Heart left ventricle (tissue), 16 donors: ENCODE data around the gene PTPRH. TPM values are rescaled to one million over a fixed set of nuclear protein-coding genes. Genes with fewer than 3 reads are reported as not detected.

Experiments used
- ATAC-seq, 4 donors: fragments of 200-7000 bp; cut with Tn5 transposase; one replicate each; pipeline ENCODE4 v1.9.1; 2020 to 2022; ENCODE audit warnings: moderate library complexity in 4 of 4, mild to moderate bottlenecking in 3 of 4, moderate number of reproducible peaks in 1 of 4
- DNase-seq, 5 donors: peaks; one replicate each; pipeline ENCODE4 v3.0.0-alpha.2; 2020
- H3K27ac ChIP-seq, 12 donors: fragments of 200-600 bp; sonication (generic) in 4 of 12; one replicate each; pipeline versions ENCODE4 v1.5.0 to v1.8.0; 2016 to 2022; ENCODE audit warnings: mild to moderate bottlenecking in 2 of 12
- H3K27me3 ChIP-seq, 9 donors: fragments of 200-600 bp; sonication (generic) in 2 of 9; one replicate each; pipeline versions ENCODE4 v1.5.1 to v1.8.0; 2016 to 2022; ENCODE audit warnings: mild to moderate bottlenecking in 3 of 9
- H3K36me3 ChIP-seq, 9 donors: fragments of 200-600 bp; sonication (generic) in 2 of 9; one replicate each; pipeline versions ENCODE4 v1.5.0 to v1.8.0; 2018 to 2022; ENCODE audit warnings: mild to moderate bottlenecking in 2 of 9
- H3K4me1 ChIP-seq, 12 donors: fragments of 200-600 bp; sonication (generic) in 4 of 12; one replicate each; pipeline versions ENCODE4 v1.5.0 to v1.8.0; 2016 to 2022; ENCODE audit warnings: mild to moderate bottlenecking in 3 of 12
- H3K4me3 ChIP-seq, 12 donors: fragments of 200-600 bp; sonication (generic) in 4 of 12; one replicate each; pipeline versions ENCODE4 v1.5.0 to v1.8.0; 2017 to 2022; ENCODE audit warnings: mild to moderate bottlenecking in 9 of 12, moderate library complexity in 4 of 12
- H3K9me3 ChIP-seq, 12 donors: fragments of 200-600 bp; sonication (generic) in 4 of 12; one replicate each; pipeline versions ENCODE4 v1.5.0 to v1.8.0; 2016 to 2022; ENCODE audit warnings: mild to moderate bottlenecking in 1 of 12
- POLR2A ChIP-seq, 2 donors: fragments of 450-650 bp; IDR thresholded peaks; one replicate each; pipeline ENCODE4 v1.6.1; 2017; ENCODE audit warnings: antibody characterized with exemption in 2 of 2, mild to moderate bottlenecking in 2 of 2, moderate library complexity in 2 of 2
- WGBS, 4 donors: extraction: QIAGEN DNeasy Blood & Tissue Kit in 2 of 4; methylation state at CpG; one replicate each; pipeline versions ENCODE4 v1.1.5 to v1.1.7; 2013 to 2018; 5-methylcytosine and 5-hydroxymethylcytosine counted together
- intact Hi-C, 10 donors: fragments of 100-400 bp; cut with DNase I; formaldehyde crosslinking; loops; one replicate each; pipeline versions ENCODE4 v1.11.1 to v1.14.2; 2022
- polyA plus RNA-seq, 2 donors: library from polyadenylated mRNA; stranded (reverse); fragments of 200-250 nt; gene quantifications; one replicate each; pipeline ENCODE4 v1.2.3, GENCODE V29; 2013
- total RNA-seq, 9 donors: library from RNA; depleted of rRNA in 2 of 9; stranded (reverse); fragments of >200 nt in 2 of 9; fragmentation: NEBNext Ultra II Directional in 3 of 9; extraction: Animal tissue kit (Norgen Biotek cat#: 25700) in 3 of 9; gene quantifications; one replicate each; pipeline versions ENCODE4 v1.1.0 to v1.2.4, GENCODE V29; 2016 to 2023
- TF ChIP-seq, protein P1 (sequence below), 12 donors: fragments of 200-600 bp; sonication (generic) in 4 of 12; IDR thresholded peaks; one replicate each; pipeline versions ENCODE4 v1.5.0 to v1.8.0; 2018 to 2022; ENCODE audit warnings: antibody characterized with exemption in 12 of 12, mild to moderate bottlenecking in 5 of 12
- donor health status: ischemic (EF 13 %, LVEDD 7.1; RV severe dilation, severe dysfunction).
- donor health status: healthy with polysubstance abuse.
- donor health status: DM: no; HTN: yes; CAD: no.
- donor health status: DM: no; HTN: no; CAD: no.
- donor health status: ischemic (EF 25% LVEDD 6.9; RV normal size, moderate dysfunction).
- donor health status: ischemic (EF 25% LVEDD 5.7; RV mildly dilated, moderate dysfunction).
- donor health status: healthy.
- donor health status: DM: yes; HTN: yes; CAD: no.
- donor health status: ischemic (EF 35%, LVEDD 5.7; RV mildly dilated, moderate dysfunction).
- donor health status: nonischemic (EF 11% LVEDD 7.7; RV severe dilation, severe dysfunction).
- donor health status: DM: yes; HTN: yes; CAD: no.
- donor health status: PGD.
- donor health status: ischemic (EF 29% LVEDD 5.4; RV normal size, mild dysfunction).
- donor health status: nonischemic (EF 23%, LVEDD 6.1; RV moderate dilation, normal function).

Gene PTPRH
- total and polyA plus RNA-seq, 11 donors, result 0.75 to 11.4 (median 2.3) TPM

DNA sequence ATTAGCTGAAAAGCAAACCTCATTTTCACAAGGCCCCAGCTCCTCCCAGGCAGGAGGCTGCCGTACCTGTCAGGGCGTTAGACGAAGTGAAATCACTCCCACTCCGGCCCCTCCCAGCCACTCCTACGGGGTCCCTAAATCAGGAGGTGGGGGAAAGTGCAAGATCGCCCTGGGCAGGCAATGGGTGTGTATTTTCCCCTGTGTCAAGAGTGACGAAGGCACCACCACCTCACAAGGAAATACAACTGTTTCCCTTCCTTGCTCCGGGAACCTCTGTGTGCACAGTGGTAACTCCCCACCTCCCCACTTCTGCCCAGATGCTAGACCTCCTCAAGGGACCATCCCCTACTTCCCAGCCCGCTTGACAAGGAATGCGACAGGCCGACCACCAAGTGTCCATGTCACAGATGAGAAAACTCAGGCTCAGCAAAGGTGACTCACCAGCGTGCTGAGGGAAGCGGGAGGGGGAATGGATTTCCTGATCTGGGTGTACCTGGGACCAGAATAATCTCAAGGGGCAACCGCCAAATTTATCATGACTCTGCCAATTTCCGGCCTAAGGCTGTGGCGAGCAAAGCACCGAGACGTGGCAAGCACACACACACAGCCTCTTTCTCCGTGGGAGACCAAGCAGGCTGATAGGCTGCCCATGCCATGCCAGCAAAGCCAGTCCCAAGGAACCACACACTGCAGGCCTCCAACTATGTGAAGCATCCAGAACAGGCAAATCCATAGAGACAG is 42.2 kb upstream of the PTPRH start:
- TF ChIP-seq POLR2A (IDR thresholded peaks at IDR 0.05), result no peak
- TF ChIP-seq, protein P1, sequence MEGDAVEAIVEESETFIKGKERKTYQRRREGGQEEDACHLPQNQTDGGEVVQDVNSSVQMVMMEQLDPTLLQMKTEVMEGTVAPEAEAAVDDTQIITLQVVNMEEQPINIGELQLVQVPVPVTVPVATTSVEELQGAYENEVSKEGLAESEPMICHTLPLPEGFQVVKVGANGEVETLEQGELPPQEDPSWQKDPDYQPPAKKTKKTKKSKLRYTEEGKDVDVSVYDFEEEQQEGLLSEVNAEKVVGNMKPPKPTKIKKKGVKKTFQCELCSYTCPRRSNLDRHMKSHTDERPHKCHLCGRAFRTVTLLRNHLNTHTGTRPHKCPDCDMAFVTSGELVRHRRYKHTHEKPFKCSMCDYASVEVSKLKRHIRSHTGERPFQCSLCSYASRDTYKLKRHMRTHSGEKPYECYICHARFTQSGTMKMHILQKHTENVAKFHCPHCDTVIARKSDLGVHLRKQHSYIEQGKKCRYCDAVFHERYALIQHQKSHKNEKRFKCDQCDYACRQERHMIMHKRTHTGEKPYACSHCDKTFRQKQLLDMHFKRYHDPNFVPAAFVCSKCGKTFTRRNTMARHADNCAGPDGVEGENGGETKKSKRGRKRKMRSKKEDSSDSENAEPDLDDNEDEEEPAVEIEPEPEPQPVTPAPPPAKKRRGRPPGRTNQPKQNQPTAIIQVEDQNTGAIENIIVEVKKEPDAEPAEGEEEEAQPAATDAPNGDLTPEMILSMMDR (IDR thresholded peaks at IDR 0.05), result no peak
- peaks cover 0 to 11% (median 3%) of the 10 kb centered on the region in 9 donors for H3K36me3 ChIP-seq
- peaks cover 2 to 94% (median 69%) of the 10 kb centered on the region in 12 donors for H3K4me1 ChIP-seq
- peak overlapping the region in 1 of 12 donors; percentile 17 for H3K4me3 ChIP-seq
- peak in 1 of 4 donors; percentile 35 for ATAC-seq
- 57 to 61% (median 60%) methylated on average over 19 of the region's 19 CpGs for WGBS, 4 donors
- H3K9me3 ChIP-seq, result no peaks in the 10 kb centered on the region
- peak overlapping the region in 7 of 12 donors; percentile 2 to 98 (median 34) for H3K27ac ChIP-seq
- peak in 1 of 5 donors; percentile 17 for DNase-seq
- H3K27me3 ChIP-seq, result no peaks in the 10 kb centered on the region
- intact Hi-C loops, result no loop called here

DNA sequence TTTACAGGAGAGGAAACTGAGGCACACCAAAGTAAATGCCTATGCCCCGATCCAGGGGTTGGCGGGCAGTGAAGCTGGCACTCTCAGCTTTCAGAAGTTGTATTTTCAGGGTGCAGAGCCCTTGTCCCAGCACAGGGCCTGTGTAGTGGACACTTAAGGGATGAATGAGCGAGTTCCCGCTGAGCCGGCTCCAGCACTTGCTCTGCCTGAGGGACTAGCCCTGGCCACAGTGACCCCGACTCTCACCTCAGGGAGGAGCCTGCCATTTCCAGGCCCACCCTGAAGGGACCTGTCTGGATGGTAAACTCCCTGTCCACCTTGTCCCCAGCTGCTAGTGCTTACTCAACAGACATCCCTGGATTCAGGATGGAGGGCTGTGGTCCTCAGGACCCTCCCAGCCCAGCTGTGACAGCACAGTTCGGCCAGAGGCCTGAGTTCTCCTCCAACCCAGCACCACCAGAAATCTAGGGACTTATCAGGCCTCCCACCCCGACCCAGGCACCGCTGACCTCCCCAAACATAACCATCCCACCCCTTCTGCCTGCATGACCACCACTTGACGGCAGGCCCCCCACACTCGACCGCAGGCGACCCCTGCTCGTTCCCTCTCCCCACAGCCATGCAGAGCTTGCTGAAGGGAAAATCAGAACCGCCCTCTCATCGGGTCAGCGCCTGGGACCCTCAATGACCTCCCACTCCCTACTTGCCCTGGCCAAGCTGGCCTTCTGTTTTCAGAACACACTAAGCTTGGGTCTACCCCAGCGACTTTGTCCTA is 41.1 kb upstream of the PTPRH start:
- Histone ChIP-seq H3K9me3 (no peaks in the 10 kb centered on the region), H3K4me3 (no peak overlapping the region), H3K27ac (peak overlapping the region in 2 of 12 donors; percentile 54 to 98), H3K27me3 (no peaks in the 10 kb centered on the region), H3K36me3 (peaks cover 0 to 21% (median 14%) of the 10 kb centered on the region in 9 donors), H3K4me1 (peaks cover 2 to 83% (median 58%) of the 10 kb centered on the region in 12 donors)
- 87 to 93% (median 92%) methylated on average over 14 to 18 of the region's 18 CpGs for WGBS, 4 donors
- intact Hi-C loops, result no loop called here
- ATAC-seq, result no peak
- TF ChIP-seq POLR2A (IDR thresholded peaks at IDR 0.05), result no peak
- TF ChIP-seq, protein P1 (IDR thresholded peaks at IDR 0.05), result no peak
- peak in 1 of 5 donors; percentile 51 for DNase-seq

DNA sequence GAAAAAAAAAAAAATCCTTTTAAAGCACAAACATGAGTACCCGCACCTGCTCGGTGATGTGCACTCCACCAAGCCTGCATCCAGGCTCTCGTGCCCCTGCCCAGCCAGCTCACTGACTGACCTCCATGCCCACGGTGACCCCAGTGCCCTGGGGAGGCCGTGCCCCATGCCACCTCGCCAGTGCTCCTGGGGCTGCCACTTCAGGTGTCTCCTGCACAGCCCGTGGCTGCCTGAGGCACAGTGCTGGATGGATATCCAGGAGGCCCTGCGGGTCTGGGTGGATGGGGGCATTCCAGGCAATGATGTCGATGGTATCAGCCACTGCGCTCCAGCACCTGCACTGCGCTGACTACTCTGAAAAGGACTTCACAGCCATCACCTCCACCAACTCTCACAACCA is 40.5 kb upstream of the PTPRH start:
- peaks cover 2 to 77% (median 52%) of the 10 kb centered on the region in 12 donors for H3K4me1 ChIP-seq
- H3K4me3 ChIP-seq, result no peak overlapping the region
- ATAC-seq (no peak), DNase-seq (peak in 1 of 5 donors; percentile 40)
- H3K27me3 ChIP-seq, result no peaks in the 10 kb centered on the region
- no peak overlapping the region for H3K27ac ChIP-seq
- H3K36me3 ChIP-seq, result peaks cover 0 to 27% (median 20%) of the 10 kb centered on the region in 9 donors
- intact Hi-C loops, result no loop called here
- no peaks in the 10 kb centered on the region for H3K9me3 ChIP-seq
- WGBS, 4 donors, result 89 to 94% (median 93%) methylated on average over 10 to 11 of the region's 11 CpGs
- TF ChIP-seq, protein P1 (IDR thresholded peaks at IDR 0.05), result no peak
- no peak for TF ChIP-seq POLR2A (IDR thresholded peaks at IDR 0.05)

DNA sequence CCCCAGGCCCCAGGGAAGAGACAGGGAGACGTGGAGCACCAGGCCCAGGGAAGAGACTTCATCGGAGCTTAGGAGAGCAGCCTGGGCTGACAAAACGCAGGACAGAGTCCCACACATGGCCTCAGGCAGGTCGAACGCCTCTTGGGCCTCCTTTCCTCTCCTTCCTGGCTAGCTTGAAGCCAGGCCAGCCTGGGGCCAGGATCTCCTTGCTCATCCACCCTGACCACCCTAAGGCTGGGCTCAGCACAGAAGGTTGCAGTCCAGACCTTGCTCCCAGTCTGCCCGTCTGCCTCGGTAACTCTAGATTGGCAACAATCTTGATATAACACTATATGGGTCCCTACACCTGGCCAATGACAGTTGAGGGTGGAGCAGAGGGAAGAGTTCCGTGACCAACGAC is 39.4 kb upstream of the PTPRH start:
- Histone ChIP-seq H3K9me3 (no peaks in the 10 kb centered on the region), H3K36me3 (peaks cover 0 to 39% (median 31%) of the 10 kb centered on the region in 9 donors), H3K27ac (peak overlapping the region in 1 of 12 donors; percentile 17), H3K27me3 (no peaks in the 10 kb centered on the region), H3K4me1 (peaks cover 2 to 66% (median 43%) of the 10 kb centered on the region in 12 donors), H3K4me3 (no peak overlapping the region)
- intact Hi-C loops, result no loop called here
- TF ChIP-seq POLR2A (IDR thresholded peaks at IDR 0.05), result no peak
- TF ChIP-seq, protein P1 (IDR thresholded peaks at IDR 0.05), result no peak
- 64 to 82% (median 70%) methylated on average over 7 to 9 of the region's 9 CpGs for WGBS, 4 donors
- peak in 1 of 5 donors; percentile 13 for DNase-seq
- ATAC-seq, result no peak
